NB4 (cell line): ENCODE results near the gene ZBTB20.

ENCODE experiments used
- DNase-seq: peaks from one replicate; pipeline ENCODE4 v3.0.0; 2010; ENCODE audit warnings: low read depth
- H3K4me3 ChIP-seq: one replicate; pipeline ENCODE4 v1.5.1; 2011; ENCODE audit warnings: mild to moderate bottlenecking, low read depth, low read length, moderate library complexity
- MAX ChIP-seq: IDR thresholded peaks from 2 replicates; pipeline ENCODE4 v1.6.1; 2011; ENCODE audit warnings: low read depth, low read length
- MYC ChIP-seq: IDR thresholded peaks from 2 replicates; pipeline ENCODE4 v1.6.1; 2011; ENCODE audit warnings: low read depth, low read length
- POLR2A ChIP-seq: IDR thresholded peaks from 2 replicates; pipeline ENCODE4 v1.6.1; 2011; ENCODE audit warnings: mild to moderate bottlenecking; ENCODE audit not compliant: insufficient read length; ENCODE audit errors: extremely low read depth
- TF ChIP-seq, protein P1 (sequence below): IDR thresholded peaks from one replicate; pipeline ENCODE4 v1.5.1; 2012; ENCODE audit warnings: low read depth, low read length

ZBTB20 gene

GRCh38 chr3:114872588-114872987 lies 274.5 kb downstream of the ZBTB20 start:
- H3K4me3 ChIP-seq: no peak overlapping the region
- TF ChIP-seq, protein P1, sequence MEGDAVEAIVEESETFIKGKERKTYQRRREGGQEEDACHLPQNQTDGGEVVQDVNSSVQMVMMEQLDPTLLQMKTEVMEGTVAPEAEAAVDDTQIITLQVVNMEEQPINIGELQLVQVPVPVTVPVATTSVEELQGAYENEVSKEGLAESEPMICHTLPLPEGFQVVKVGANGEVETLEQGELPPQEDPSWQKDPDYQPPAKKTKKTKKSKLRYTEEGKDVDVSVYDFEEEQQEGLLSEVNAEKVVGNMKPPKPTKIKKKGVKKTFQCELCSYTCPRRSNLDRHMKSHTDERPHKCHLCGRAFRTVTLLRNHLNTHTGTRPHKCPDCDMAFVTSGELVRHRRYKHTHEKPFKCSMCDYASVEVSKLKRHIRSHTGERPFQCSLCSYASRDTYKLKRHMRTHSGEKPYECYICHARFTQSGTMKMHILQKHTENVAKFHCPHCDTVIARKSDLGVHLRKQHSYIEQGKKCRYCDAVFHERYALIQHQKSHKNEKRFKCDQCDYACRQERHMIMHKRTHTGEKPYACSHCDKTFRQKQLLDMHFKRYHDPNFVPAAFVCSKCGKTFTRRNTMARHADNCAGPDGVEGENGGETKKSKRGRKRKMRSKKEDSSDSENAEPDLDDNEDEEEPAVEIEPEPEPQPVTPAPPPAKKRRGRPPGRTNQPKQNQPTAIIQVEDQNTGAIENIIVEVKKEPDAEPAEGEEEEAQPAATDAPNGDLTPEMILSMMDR: no peak
- TF ChIP-seq POLR2A (no peak), MAX (no peak), MYC (no peak)
- no peak for DNase-seq

GRCh38 chr3:114872050-114872449 lies 275.0 kb downstream of the ZBTB20 start:
- no peak for DNase-seq
- TF ChIP-seq MYC: no peak
- TF ChIP-seq, protein P1: no peak
- no peak for TF ChIP-seq MAX
- no peak for TF ChIP-seq POLR2A

GRCh38 chr3:114867835-114868503 lies 279.1 kb downstream of the ZBTB20 start:
- no peak overlapping the region for H3K4me3 ChIP-seq
- DNase-seq: no peak
- no peak for TF ChIP-seq POLR2A
- TF ChIP-seq MAX: no peak
- TF ChIP-seq, protein P1: no peak

More at GRCh38 chr3:114872050-114872449, 275.0 kb downstream of the ZBTB20 start:
- no peak overlapping the region for H3K4me3 ChIP-seq

GRCh38 chr3:114867359-114867758 lies 279.7 kb downstream of the ZBTB20 start:
- no peak overlapping the region for H3K4me3 ChIP-seq
- TF ChIP-seq, protein P1: no peak
- TF ChIP-seq MYC (no peak), MAX (no peak), POLR2A (no peak)
- no peak for DNase-seq

GRCh38 chr3:114866430-114866829 lies 280.7 kb downstream of the ZBTB20 start:
- no peak for TF ChIP-seq POLR2A
- TF ChIP-seq, protein P1: no peak
- no peak for TF ChIP-seq MAX
- TF ChIP-seq MYC: no peak
- no peak for DNase-seq
- H3K4me3 ChIP-seq: no peak overlapping the region
